GM08714 (cell line): Measurements from ENCODE around the gene UNC5C.

Experiments used
- H3K4me3 ChIP-seq: fragments of 200-500 bp; sonication (Bioruptor generic); 2 replicates; pipeline ENCODE4 v1.5.1; 2014; ENCODE audit warnings: mild to moderate bottlenecking, low read length, inconsistent platforms
- ZNF274 ChIP-seq: IDR thresholded peaks from 2 replicates; pipeline ENCODE4 v1.6.1; 2012; ENCODE audit warnings: mild to moderate bottlenecking, low read depth, low read length

The UNC5C gene

DNA sequence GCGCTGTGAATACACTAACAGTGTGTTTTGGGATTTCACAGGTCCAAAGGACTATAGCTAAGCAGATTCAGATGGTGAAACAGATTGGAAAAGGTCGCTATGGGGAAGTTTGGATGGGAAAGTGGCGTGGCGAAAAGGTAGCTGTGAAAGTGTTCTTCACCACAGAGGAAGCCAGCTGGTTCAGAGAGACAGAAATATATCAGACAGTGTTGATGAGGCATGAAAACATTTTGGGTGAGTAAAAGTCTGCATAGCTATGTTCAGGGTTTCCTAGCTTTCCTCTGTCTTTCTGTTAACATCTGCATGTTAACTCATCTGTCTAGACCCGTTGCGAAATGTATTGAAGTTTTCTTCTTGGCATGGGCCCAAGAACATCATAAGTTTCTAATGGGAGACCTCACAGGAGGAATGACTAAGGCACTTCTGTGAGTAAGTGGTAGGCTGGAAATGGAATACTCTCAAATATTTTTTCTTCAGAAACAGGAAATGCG is 418.9 kb downstream of the UNC5C start:
- no peak overlapping the region for H3K4me3 ChIP-seq
- TF ChIP-seq ZNF274 = no peak

DNA sequence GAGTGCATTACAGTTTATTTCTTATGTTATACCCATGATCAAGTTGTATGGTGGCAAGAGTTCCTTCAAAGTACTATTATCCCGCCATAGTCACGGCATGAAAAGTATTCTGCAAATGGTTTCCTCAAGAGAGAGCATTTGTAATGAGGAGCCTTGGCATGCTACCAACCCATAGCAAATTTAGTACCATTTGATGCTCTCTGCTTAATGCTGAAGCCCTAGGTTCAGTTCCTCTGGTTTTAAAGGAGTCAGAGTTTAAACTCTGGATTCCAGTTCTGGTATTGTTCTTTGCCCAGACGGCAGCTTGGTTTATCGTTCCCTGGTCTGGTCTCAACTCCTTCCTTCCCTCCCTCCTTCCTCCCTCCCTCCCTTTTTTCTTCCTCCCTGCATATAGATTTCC is 419.7 kb downstream of the UNC5C start:
- H3K4me3 ChIP-seq = no peak overlapping the region
- no peak for TF ChIP-seq ZNF274

DNA sequence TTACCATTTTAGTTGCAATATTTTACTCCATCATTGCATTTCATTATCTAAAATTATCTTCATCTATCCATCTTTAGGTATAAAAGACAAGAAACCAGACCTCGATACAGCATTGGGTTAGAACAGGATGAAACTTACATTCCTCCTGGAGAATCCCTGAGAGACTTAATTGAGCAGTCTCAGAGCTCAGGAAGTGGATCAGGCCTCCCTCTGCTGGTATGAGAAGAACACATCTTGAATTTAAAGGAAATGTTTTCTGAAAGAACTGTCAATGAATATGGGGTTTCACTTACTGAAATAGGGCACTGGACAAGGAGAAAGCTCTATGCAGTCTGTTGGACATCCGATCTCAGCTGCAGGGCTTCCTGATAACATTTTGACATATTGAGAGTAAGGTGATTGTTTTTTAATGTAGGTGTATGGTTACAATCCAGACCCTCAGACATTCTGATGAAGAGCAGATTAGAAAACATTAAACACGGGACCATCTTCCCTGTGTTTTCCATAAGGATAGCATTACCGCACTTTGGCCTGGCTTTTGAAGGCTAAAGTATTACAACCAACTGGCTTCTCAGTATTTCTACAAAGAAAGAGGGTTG is 423.8 kb downstream of the UNC5C start:
- H3K4me3 ChIP-seq = no peak overlapping the region
- TF ChIP-seq ZNF274 = no peak

DNA sequence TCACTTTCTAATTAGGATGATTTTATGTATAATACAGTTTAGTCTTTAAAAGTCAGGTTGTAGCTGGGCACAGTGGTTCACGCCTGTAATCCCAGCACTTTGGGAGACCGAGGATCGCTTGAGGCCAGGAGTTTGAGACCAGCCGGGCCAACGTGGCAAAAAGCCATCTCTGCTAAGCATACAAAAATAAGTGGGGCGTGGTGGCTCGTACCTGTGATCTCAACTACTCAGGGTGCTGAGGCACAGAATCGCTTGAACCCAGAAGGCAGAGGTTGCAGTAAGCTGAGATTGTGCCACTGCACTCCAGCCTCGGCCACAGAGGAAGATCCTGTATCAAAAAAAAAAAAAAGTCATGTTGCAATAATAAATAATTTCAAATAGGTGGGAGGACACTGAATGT is 426.8 kb downstream of the UNC5C start:
- TF ChIP-seq ZNF274 = no peak
- no peak overlapping the region for H3K4me3 ChIP-seq

DNA sequence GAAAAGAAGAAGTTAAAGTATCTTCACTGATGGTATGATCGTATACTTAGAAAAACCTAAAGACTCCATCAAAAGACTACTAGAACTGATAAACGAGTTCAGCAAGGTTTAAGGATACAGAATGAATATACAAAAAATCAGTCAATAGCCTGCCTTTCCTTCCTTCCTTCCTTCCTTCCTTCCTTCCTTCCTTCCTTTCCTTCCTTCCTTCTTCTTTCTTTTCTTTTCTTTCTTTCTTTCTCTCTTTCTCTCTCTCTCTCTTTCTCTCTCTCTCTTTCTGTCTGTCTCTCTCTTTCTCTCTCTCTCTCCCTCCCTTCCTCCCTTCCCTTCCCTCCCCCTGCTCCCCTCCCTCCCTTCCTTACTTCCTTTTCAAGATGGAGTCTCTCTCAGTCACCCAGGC is 428.3 kb downstream of the UNC5C start:
- TF ChIP-seq ZNF274 = no peak
- no peak overlapping the region for H3K4me3 ChIP-seq

DNA sequence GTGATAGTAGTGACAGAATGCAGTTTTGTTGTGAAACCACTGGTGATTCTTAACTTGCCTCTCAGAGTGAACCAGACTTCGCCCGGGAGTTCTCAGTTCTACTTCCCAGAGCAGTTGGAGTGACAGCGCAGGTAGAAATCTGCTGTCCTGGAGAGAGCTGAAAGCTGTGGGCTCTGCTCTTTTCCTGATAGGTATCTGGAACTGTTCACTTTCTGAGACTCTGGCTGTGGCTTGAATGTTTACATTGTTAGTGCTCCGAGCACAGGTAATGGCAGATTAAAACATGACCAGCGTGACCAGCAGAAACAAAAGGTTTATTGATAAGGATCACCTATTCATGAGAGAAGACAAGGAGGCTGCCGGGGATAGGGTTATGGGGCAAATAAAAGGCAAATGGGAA is 430.3 kb downstream of the UNC5C start:
- TF ChIP-seq ZNF274 = no peak
- no peak overlapping the region for H3K4me3 ChIP-seq

DNA sequence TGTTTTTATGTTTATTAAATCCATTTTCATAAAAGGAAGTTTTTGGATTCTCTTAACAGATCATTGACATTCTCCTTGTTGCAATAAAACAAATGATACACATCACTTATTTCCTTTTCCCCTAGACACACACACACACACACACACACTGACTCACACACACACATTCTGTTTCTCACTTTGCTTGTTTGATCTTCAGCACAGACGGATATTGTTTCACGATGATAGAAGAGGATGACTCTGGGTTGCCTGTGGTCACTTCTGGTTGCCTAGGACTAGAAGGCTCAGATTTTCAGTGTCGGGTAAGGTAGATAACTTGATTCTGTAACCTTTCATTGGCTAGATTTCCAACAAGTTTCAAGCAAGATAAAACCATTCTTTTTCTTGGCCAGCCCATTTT is 434.3 kb downstream of the UNC5C start:
- H3K4me3 ChIP-seq = no peak overlapping the region
- no peak for TF ChIP-seq ZNF274
